Measurements from ENCODE around the gene TMEM225B. TPM values are rescaled to one million over a fixed set of nuclear protein-coding genes. Genes with fewer than 3 reads are reported as not detected.
A peak's percentile ranks its signal among the peaks of the same experiment; 100 is the strongest.

TMEM225B gene
- total RNA-seq, 1 donor from 2014 or later: 1.2 TPM

DNA sequence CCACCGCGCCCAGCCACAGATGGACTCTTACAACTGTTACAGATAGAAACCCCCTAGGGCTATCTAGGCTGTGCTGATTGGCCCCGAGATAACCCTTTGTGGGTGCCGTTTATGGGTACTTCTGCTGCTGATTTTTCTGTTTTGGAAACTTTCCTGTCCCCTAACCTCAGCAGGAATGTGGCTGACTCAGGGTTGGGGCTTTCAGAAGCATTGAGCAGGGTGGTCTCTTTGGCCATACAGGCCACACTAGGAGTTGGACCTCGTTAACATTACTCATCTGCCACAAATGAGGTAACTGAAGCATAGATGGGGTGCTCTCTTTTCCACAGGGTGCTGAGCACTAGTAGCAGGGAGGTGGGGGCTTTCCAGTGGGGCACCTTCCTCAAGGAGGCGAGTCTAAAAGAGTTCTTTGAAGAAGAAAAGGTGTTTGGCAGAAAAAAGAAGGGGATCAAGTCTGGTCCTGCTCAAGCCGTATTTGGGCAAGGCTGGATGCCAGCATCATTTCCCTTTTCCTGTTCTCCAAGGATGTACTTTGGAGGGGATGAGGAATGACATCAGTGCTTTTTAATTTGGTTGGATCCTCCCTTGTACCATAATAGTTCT is 25.1 kb downstream of the TMEM225B start:
- peaks cover 0 to 86% of the 10 kb centered on the region in 2 donors for H3K36me3 ChIP-seq
- peak in 1 of 2 donors; percentile 32 for DNase-seq (ENCODE audit: extremely low spot score in 2 of 2)
- no peak overlapping the region for H3K27ac ChIP-seq
- intact Hi-C loops (cut with DNase I): no loop called here
- H3K4me1 ChIP-seq: peaks cover 8% of the 10 kb centered on the region
- no peaks in the 10 kb centered on the region for H3K27me3 ChIP-seq
- no peaks in the 10 kb centered on the region for H3K9me3 ChIP-seq
- no peak for TF ChIP-seq POLR2AphosphoS5 (IDR thresholded peaks at IDR 0.05; ENCODE audit: insufficient read depth in 1 of 2, low read depth in 1 of 2)
- TF ChIP-seq, protein P1, sequence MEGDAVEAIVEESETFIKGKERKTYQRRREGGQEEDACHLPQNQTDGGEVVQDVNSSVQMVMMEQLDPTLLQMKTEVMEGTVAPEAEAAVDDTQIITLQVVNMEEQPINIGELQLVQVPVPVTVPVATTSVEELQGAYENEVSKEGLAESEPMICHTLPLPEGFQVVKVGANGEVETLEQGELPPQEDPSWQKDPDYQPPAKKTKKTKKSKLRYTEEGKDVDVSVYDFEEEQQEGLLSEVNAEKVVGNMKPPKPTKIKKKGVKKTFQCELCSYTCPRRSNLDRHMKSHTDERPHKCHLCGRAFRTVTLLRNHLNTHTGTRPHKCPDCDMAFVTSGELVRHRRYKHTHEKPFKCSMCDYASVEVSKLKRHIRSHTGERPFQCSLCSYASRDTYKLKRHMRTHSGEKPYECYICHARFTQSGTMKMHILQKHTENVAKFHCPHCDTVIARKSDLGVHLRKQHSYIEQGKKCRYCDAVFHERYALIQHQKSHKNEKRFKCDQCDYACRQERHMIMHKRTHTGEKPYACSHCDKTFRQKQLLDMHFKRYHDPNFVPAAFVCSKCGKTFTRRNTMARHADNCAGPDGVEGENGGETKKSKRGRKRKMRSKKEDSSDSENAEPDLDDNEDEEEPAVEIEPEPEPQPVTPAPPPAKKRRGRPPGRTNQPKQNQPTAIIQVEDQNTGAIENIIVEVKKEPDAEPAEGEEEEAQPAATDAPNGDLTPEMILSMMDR (IDR thresholded peaks at IDR 0.05): no peak
- TF ChIP-seq POLR2A (IDR thresholded peaks at IDR 0.05): no peak
- H3K4me3 ChIP-seq: no peak overlapping the region

DNA sequence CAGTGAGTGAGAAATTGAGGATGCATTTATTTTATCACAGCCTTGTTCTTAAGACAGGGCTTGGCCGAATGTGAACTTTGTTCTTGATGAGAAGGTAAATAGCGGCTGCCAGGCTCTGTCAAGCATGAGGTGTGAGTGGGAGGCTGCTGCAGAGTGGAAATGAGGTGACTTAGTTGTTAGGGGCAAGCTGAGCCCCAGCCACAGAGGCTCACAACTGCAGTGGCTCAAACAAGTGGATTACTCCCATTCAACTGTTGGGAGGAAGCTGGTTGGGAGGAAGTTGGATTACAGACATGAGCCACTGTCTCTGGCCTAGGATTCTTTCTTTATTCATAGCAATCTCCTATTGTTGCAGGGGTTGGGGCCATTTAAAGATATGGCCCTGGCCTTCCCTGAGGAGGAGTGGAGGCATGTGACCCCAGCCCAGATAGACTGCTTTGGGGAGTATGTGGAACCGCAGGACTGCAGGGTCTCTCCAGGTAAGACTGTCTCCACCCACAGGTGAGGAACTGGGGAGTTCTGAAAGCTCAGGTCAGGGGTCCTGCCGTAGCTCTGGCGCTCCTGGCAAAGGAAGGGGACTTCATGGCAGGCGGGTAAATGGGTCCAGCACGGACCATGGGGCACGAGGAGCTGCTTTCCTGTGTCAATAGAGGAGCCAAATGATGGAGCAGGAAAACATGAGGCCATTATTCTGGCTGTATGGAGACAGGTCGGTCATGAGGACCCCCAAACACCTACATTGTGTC is 25.8 kb downstream of the TMEM225B start:
- no peaks in the 10 kb centered on the region for H3K9me3 ChIP-seq
- TF ChIP-seq, protein P1 (IDR thresholded peaks at IDR 0.05): no peak
- no peak for TF ChIP-seq POLR2AphosphoS5 (IDR thresholded peaks at IDR 0.05; ENCODE audit: insufficient read depth in 1 of 2, low read depth in 1 of 2)
- TF ChIP-seq POLR2A (IDR thresholded peaks at IDR 0.05): no peak
- peaks cover 7% of the 10 kb centered on the region for H3K4me1 ChIP-seq
- H3K27ac ChIP-seq: no peak overlapping the region
- H3K36me3 ChIP-seq: peaks cover 0 to 89% of the 10 kb centered on the region in 2 donors
- intact Hi-C loops (cut with DNase I): no loop called here
- H3K27me3 ChIP-seq: no peaks in the 10 kb centered on the region
- H3K4me3 ChIP-seq: no peak overlapping the region
- DNase-seq (ENCODE audit: extremely low spot score in 2 of 2): peak in 1 of 2 donors; percentile 40

DNA sequence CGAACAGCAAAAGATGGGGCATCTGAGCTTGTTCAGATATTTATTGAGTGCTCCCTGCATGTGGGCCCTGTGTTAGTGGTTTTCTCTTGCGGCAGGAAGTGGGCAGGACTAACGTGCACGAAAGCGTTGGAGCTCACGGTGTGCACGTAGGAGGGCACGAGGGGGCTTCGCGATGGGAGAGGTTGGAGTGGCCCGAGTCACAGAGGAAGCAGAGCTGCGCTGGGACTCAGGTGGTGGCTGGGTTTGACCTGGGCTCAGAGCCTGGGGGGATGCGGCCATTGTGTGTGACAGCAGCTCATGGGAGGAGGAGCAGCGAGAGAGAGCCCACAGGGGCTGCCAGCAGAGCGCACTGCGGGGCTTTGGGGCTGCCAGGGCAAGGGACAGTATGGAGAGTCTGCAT is 26.4 kb downstream of the TMEM225B start:
- Histone ChIP-seq H3K27ac (no peak overlapping the region), H3K9me3 (no peaks in the 10 kb centered on the region), H3K27me3 (no peaks in the 10 kb centered on the region), H3K36me3 (peaks cover 0 to 89% of the 10 kb centered on the region in 2 donors), H3K4me1 (peaks cover 7% of the 10 kb centered on the region), H3K4me3 (no peak overlapping the region)
- no peak for TF ChIP-seq POLR2AphosphoS5 (IDR thresholded peaks at IDR 0.05; ENCODE audit: insufficient read depth in 1 of 2, low read depth in 1 of 2)
- TF ChIP-seq, protein P1 (IDR thresholded peaks at IDR 0.05): no peak
- TF ChIP-seq POLR2A (IDR thresholded peaks at IDR 0.05): no peak
- DNase-seq (ENCODE audit: extremely low spot score in 2 of 2): peak in 1 of 2 donors; percentile 42
- intact Hi-C loops (cut with DNase I): no loop called here

DNA sequence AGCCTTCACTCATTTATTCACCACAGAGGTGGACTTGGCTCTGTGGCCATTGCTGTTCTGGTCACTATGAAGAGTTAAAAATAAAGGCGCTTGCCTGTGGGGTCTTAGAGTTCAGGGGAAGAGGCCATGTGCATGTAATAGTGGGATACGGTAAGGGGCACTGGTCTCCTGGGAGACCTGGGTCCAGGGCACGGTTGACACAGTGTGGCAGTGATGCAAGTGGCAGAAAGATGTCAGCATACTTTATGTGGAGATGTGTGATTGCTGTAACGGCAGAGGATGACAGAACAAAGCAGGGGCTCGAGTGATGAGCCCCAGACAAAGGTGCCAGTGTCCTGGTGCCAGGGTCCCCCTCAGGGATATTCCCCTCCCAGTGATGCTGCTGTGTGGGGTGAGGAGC is 27.3 kb downstream of the TMEM225B start:
- no peak for DNase-seq (ENCODE audit: extremely low spot score in 2 of 2)
- Histone ChIP-seq H3K4me1 (peaks cover 7% of the 10 kb centered on the region), H3K4me3 (no peak overlapping the region), H3K36me3 (peaks cover 0 to 89% of the 10 kb centered on the region in 2 donors), H3K9me3 (no peaks in the 10 kb centered on the region), H3K27me3 (no peaks in the 10 kb centered on the region), H3K27ac (no peak overlapping the region)
- TF ChIP-seq, protein P1 (IDR thresholded peaks at IDR 0.05): no peak
- TF ChIP-seq POLR2AphosphoS5 (IDR thresholded peaks at IDR 0.05; ENCODE audit: insufficient read depth in 1 of 2, low read depth in 1 of 2): no peak
- TF ChIP-seq POLR2A (IDR thresholded peaks at IDR 0.05): no peak
- intact Hi-C loops (cut with DNase I): no loop called here

DNA sequence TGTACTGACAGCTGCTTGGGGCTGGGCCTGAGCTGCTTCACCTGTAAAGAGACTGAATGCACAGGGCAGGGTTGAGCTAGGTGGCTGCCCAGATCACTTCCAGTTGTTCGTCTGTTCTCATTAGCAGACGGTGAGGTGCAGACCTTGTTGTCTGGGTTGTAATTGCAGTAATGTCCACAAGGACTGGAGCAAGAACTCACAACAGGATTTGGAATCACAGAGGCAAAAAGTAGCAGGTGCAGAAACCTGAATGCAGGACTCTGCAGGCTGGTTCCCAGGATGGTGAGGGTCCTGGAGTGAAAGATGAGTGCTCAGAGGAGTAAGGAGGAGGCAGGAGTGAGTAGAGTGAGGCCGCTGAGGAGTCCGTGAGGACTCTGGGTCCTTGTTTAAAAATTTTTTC is 27.9 kb downstream of the TMEM225B start:
- Histone ChIP-seq H3K27ac (no peak overlapping the region), H3K9me3 (no peaks in the 10 kb centered on the region), H3K4me1 (peaks cover 7% of the 10 kb centered on the region), H3K36me3 (peaks cover 0 to 89% of the 10 kb centered on the region in 2 donors), H3K4me3 (no peak overlapping the region), H3K27me3 (no peaks in the 10 kb centered on the region)
- intact Hi-C loops (cut with DNase I): no loop called here
- no peak for DNase-seq (ENCODE audit: extremely low spot score in 2 of 2)
- TF ChIP-seq, protein P1 (IDR thresholded peaks at IDR 0.05): no peak
- TF ChIP-seq POLR2A (IDR thresholded peaks at IDR 0.05): no peak
- TF ChIP-seq POLR2AphosphoS5 (IDR thresholded peaks at IDR 0.05; ENCODE audit: insufficient read depth in 1 of 2, low read depth in 1 of 2): no peak
